GM12878 (cell line): Measurements from ENCODE around the gene GABBR2. TPM values are rescaled to one million over a fixed set of nuclear protein-coding genes. Genes with fewer than 3 reads are reported as not detected.

Experiments
- ATAC-seq: fragments of 200-7000 bp; cut with Tn5 transposase; 3 replicates; pipeline ENCODE4 v1.9.1; 2020; ENCODE audit warnings: mild to moderate bottlenecking, moderate library complexity
- BruUV-seq: library from RNA; stranded (reverse); fragments of 400-500 nt; replicated peaks from 2 replicates; lab custom pipeline; 2021; lab: Mats Ljungman, UMichigan
- CTCF ChIA-PET: fragments of 300-600 bp; sonication (Branson Sonifier 250); formaldehyde crosslinking; extraction: SDS; loops from one replicate; lab custom pipeline; 2021; ENCODE audit warnings: inconsistent platforms; lab: Yijun Ruan, JAX
- POLR2A ChIA-PET: fragments of 350-600 bp; formaldehyde crosslinking; extraction: SDS; loops from one replicate; lab custom pipeline; 2021; ENCODE audit warnings: inconsistent platforms; lab: Charles Lee
- RAD21 ChIA-PET: fragments of 300-600 bp; sonication (Branson Sonifier 250); formaldehyde crosslinking; loops from one replicate; lab custom pipeline; 2023; ENCODE audit warnings: antibody characterized with exemption; ENCODE audit not compliant: unreplicated experiment; lab: Charles Lee
- SMC1A ChIA-PET: fragments of 300-600 bp; sonication (Branson Sonifier 250); formaldehyde crosslinking; loops from one replicate; lab custom pipeline; 2023; ENCODE audit not compliant: unreplicated experiment, uncharacterized antibody; lab: Charles Lee
- DNase-seq: peaks from one replicate; pipeline ENCODE4 v3.0.0-alpha.2; 2011; ENCODE audit warnings: low read depth, low spot score
- FAIRE-seq: peaks from 3 replicates; lab custom pipeline; 2011; peaks lifted over from hg19 to GRCh38; lab: Jason Lieb, UNC
- H2AFZ ChIP-seq: 2 replicates; pipeline ENCODE4 v1.6.0; 2011; ENCODE audit warnings: low read depth, low read length, control low read depth; ENCODE audit not compliant: control insufficient read depth
- H3K27ac ChIP-seq: 2 replicates; pipeline ENCODE4 v1.5.1; 2011; ENCODE audit warnings: control low read depth; ENCODE audit not compliant: control insufficient read depth, insufficient read depth
- H3K27me3 ChIP-seq, 2 experiments: replicated peaks in 1 of 2; 2 replicates each; pipeline versions ENCODE4 v1.6.0 to v1.6.1; 2011; ENCODE audit warnings: low read length in 1 of 2; ENCODE audit not compliant: control insufficient read depth in 2 of 2, insufficient read depth in 2 of 2
- H3K36me3 ChIP-seq, 2 experiments: 2 replicates each; pipeline ENCODE4 v1.5.1; 2011; ENCODE audit warnings: low read length in 1 of 2; ENCODE audit not compliant: control insufficient read depth in 2 of 2, insufficient read depth in 2 of 2
- H3K4me1 ChIP-seq: 2 replicates; pipeline ENCODE4 v1.6.1; 2011; ENCODE audit warnings: mild to moderate bottlenecking, low read length, moderate library complexity, mixed read lengths; ENCODE audit not compliant: control insufficient read depth, insufficient read depth
- H3K4me2 ChIP-seq: 2 replicates; pipeline ENCODE4 v1.6.0; 2011; ENCODE audit warnings: control low read depth; ENCODE audit not compliant: control insufficient read depth, insufficient read depth
- H3K4me3 ChIP-seq: fragments of 200-600 bp; sonication (generic); 2 replicates; pipeline ENCODE4 v1.5.1; 2016
- H3K79me2 ChIP-seq: 2 replicates; pipeline ENCODE4 v1.6.0; 2011; ENCODE audit warnings: low read length; ENCODE audit not compliant: control insufficient read depth, insufficient read depth
- H3K9ac ChIP-seq: 2 replicates; pipeline ENCODE4 v1.8.0; 2011; ENCODE audit warnings: low read length, control low read depth, mixed read lengths; ENCODE audit not compliant: control insufficient read depth, insufficient read depth
- H3K9me3 ChIP-seq: replicated peaks from 3 replicates; pipeline ENCODE4 v1.5.1; 2011; ENCODE audit warnings: mild to moderate bottlenecking, low read length; ENCODE audit not compliant: control insufficient read depth, insufficient read depth
- H4K20me1 ChIP-seq: 2 replicates; pipeline ENCODE4 v1.6.0; 2011; ENCODE audit not compliant: control insufficient read depth, insufficient read depth
- ATF2 ChIP-seq: IDR thresholded peaks from 2 replicates; pipeline ENCODE4 v1.6.1; 2012; ENCODE audit warnings: low read length, inconsistent platforms
- ATF7 ChIP-seq: fragments of 450-650 bp; IDR thresholded peaks from 2 replicates; pipeline ENCODE4 v1.6.1; 2016; ENCODE audit warnings: low read depth, mild to moderate bottlenecking
- BCLAF1 ChIP-seq: fragments of 450-650 bp; IDR thresholded peaks from 2 replicates; pipeline ENCODE4 v1.6.1; 2017; ENCODE audit warnings: antibody characterized with exemption, mild to moderate bottlenecking, moderate library complexity
- E4F1 ChIP-seq: fragments of 450-650 bp; IDR thresholded peaks from 2 replicates; pipeline ENCODE4 v1.6.1; 2018; ENCODE audit warnings: borderline replicate concordance, mild to moderate bottlenecking; ENCODE audit not compliant: partially characterized antibody
- FOXK2 ChIP-seq: fragments of 450-650 bp; IDR thresholded peaks from 2 replicates; pipeline ENCODE4 v1.6.1; 2017; ENCODE audit warnings: mild to moderate bottlenecking, moderate library complexity
- MTA3 ChIP-seq: IDR thresholded peaks from 2 replicates; pipeline ENCODE4 v1.6.1; 2012; ENCODE audit warnings: low read length, inconsistent platforms, borderline replicate concordance
- NBN ChIP-seq: fragments of 450-650 bp; IDR thresholded peaks from 2 replicates; pipeline ENCODE4 v1.6.1; 2016
- RBBP5 ChIP-seq: fragments of 200-600 bp; sonication (generic); conservative IDR thresholded peaks from 2 replicates; pipeline ENCODE4 v1.6.1; 2016
- USF1 ChIP-seq: IDR thresholded peaks from 2 replicates; pipeline ENCODE4 v1.6.1; 2011; ENCODE audit warnings: borderline replicate concordance, low read depth, mild to moderate bottlenecking, moderate library complexity, mixed read lengths, low read length; ENCODE audit not compliant: insufficient read depth; ENCODE audit errors: extremely low read length
- WGBS: methylation state at CpG from one replicate; pipeline ENCODE4 v1.1.6; 2016; ENCODE audit warnings: low lambda C conversion rate; ENCODE audit not compliant: insufficient replicate concordance, insufficient coverage; ENCODE audit errors: missing lambda C conversion rate; 5-methylcytosine and 5-hydroxymethylcytosine counted together
- in situ Hi-C: fragments of 300-500 bp; cut with MboI; formaldehyde crosslinking; loops from 9 replicates; pipeline ENCODE4 v1.14.3; 2018; ENCODE audit warnings: mixed read lengths
- intact Hi-C: fragments of 100-400 bp; cut with micrococcal nuclease; formaldehyde crosslinking; loops from one replicate; pipeline ENCODE4 v1.14.2; 2022; ENCODE audit not compliant: unreplicated experiment
- polyA plus RNA-seq, 11 experiments: library from polyadenylated mRNA; depleted of rRNA in 4 of 11; unstranded in 6 of 11; stranded (reverse) in 5 of 11; fragments of >200 nt; fragmentation: Nextera tagmentation in 4 of 11; fragmentation: Illumina TruSeq in 1 of 11; extraction: Ambion mirVana in 4 of 11; extraction: Trizol in 1 of 11; gene quantifications; 1 replicate in 1 of 11; 2 replicates in 10 of 11; pipeline versions ENCODE4 v1.2.1 to v1.2.3, GENCODE V29; 2011 to 2016; ENCODE audit warnings: inconsistent platforms in 2 of 11, missing spikeins in 2 of 11, low read depth in 1 of 11
- total RNA-seq, 4 experiments: library from RNA; depleted of rRNA in 3 of 4; stranded (reverse); fragments of >200 nt in 3 of 4; fragmentation: Illumina TruSeq in 1 of 4; extraction: Trizol in 1 of 4; gene quantifications; 2 replicates each; pipeline versions ENCODE4 v1.2.1 to v1.2.3, GENCODE V29; 2013 to 2021

The GABBR2 gene
- total and polyA plus RNA-seq, 10 of the 15 experiments (the other 5 are each of a cell fraction or from before 2014, with no cell fraction given), result 0.02 to 2.2 (median 0.06) TPM; not detected in 2

GRCh38 chr9:98373609-98374008 lies 335.1 kb downstream of the GABBR2 start:
- in situ Hi-C loops (no loop called here), intact Hi-C loops (no loop called here)
- SMC1A ChIA-PET, result no interaction called here
- peaks cover 4% of the 10 kb centered on the region; the same call in 1 of the 2 replicates for H3K4me1 ChIP-seq
- DNase-seq, result no peak
- H3K4me2 ChIP-seq, result no peak overlapping the region
- no peak for TF ChIP-seq USF1
- TF ChIP-seq FOXK2, result no peak
- no peak for TF ChIP-seq NBN
- TF ChIP-seq, all 136 proteins: peak for 0
- POLR2A ChIA-PET, result interaction anchor here (0.6 kb wide), 1 partner anchor 289 kb away, joined by 3 read pairs; no protein-coding TSS in a partner anchor
- no peak overlapping the region for H2AFZ ChIP-seq
- H3K27me3 ChIP-seq, result no peaks in the 10 kb centered on the region; a peak in 1 of 4 replicates
- BruUV-seq, result no TSS peak
- no peak overlapping the region for H3K9ac ChIP-seq
- H3K36me3 ChIP-seq, result no peaks in the 10 kb centered on the region
- CTCF ChIA-PET, result interaction anchor here (0.6 to 1.3 kb wide), 2 partner anchors 8 to 78 kb away, joined by 3 read pairs; no protein-coding TSS in a partner anchor
- no peaks in the 10 kb centered on the region for H3K79me2 ChIP-seq
- FAIRE-seq, result no peak
- no peak for ATAC-seq
- H3K9me3 ChIP-seq, result no peaks in the 10 kb centered on the region
- no peaks in the 10 kb centered on the region for H4K20me1 ChIP-seq
- H3K4me3 ChIP-seq, result no peak overlapping the region
- H3K27ac ChIP-seq, result no peak overlapping the region
- RAD21 ChIA-PET, result no interaction called here

- ATAC-seq (no peak), FAIRE-seq (no peak), DNase-seq (no peak)
- no peak overlapping the region for H3K4me2 ChIP-seq
- no peaks in the 10 kb centered on the region for H4K20me1 ChIP-seq
- ChIA-PET SMC1A (no interaction called here), CTCF (no interaction called here), POLR2A (no interaction called here), RAD21 (no interaction called here)
- H3K36me3 ChIP-seq, result no peaks in the 10 kb centered on the region
- no peaks in the 10 kb centered on the region; a peak in 1 of 4 replicates for H3K27me3 ChIP-seq
- intact Hi-C loops, result no loop called here
- H3K27ac ChIP-seq, result no peak overlapping the region
- no peaks in the 10 kb centered on the region for H3K9me3 ChIP-seq
- peaks cover 4% of the 10 kb centered on the region; the same call in 1 of the 2 replicates for H3K4me1 ChIP-seq
- 26% methylated on average over 7 of the region's 7 CpGs for WGBS
- in situ Hi-C loops, result no loop called here
- H3K9ac ChIP-seq, result no peak overlapping the region
- H2AFZ ChIP-seq, result no peak overlapping the region
- H3K79me2 ChIP-seq, result no peaks in the 10 kb centered on the region
- H3K4me3 ChIP-seq, result no peak overlapping the region
- BruUV-seq, result no TSS peak
- TF ChIP-seq E4F1 (no peak), RBBP5 (no peak), ATF2 (no peak), ATF7 (no peak), BCLAF1 (no peak), MTA3 (no peak)
Measured at GRCh38 chr9:98372077-98372836, 336.5 kb downstream of the GABBR2 start.
